ENCODE measurements around the gene CHRM5.

DNA sequence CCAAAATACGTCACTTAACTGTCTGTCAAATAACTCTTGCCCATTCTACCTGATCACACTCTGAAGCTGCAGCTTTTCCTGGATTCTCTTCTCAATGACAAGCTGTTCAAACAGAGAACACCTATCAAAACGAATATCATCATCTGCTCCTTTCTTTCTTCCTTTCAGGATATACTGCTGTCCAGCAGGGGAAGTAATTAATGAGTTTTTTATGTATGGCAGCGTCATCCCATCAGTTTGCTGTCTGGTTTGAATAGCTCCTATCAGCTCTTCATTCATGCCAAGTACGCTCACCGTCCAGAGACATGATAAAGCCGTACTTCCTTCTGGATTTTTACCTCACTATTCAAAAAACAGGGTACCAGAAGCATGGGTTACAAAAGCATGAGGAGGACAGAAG, at the start of gene CHRM5:
- TF ChIP-seq, protein P1, sequence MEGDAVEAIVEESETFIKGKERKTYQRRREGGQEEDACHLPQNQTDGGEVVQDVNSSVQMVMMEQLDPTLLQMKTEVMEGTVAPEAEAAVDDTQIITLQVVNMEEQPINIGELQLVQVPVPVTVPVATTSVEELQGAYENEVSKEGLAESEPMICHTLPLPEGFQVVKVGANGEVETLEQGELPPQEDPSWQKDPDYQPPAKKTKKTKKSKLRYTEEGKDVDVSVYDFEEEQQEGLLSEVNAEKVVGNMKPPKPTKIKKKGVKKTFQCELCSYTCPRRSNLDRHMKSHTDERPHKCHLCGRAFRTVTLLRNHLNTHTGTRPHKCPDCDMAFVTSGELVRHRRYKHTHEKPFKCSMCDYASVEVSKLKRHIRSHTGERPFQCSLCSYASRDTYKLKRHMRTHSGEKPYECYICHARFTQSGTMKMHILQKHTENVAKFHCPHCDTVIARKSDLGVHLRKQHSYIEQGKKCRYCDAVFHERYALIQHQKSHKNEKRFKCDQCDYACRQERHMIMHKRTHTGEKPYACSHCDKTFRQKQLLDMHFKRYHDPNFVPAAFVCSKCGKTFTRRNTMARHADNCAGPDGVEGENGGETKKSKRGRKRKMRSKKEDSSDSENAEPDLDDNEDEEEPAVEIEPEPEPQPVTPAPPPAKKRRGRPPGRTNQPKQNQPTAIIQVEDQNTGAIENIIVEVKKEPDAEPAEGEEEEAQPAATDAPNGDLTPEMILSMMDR (IDR thresholded peaks at IDR 0.05 in 2 of 3, conservative IDR thresholded peaks at IDR 0.05 in 1 of 3; ENCODE audit: borderline replicate concordance in 1 of 3, insufficient read depth in 1 of 3, low read depth in 2 of 3, low read length in 2 of 3) = no peak
- TF ChIP-seq, protein P2, sequence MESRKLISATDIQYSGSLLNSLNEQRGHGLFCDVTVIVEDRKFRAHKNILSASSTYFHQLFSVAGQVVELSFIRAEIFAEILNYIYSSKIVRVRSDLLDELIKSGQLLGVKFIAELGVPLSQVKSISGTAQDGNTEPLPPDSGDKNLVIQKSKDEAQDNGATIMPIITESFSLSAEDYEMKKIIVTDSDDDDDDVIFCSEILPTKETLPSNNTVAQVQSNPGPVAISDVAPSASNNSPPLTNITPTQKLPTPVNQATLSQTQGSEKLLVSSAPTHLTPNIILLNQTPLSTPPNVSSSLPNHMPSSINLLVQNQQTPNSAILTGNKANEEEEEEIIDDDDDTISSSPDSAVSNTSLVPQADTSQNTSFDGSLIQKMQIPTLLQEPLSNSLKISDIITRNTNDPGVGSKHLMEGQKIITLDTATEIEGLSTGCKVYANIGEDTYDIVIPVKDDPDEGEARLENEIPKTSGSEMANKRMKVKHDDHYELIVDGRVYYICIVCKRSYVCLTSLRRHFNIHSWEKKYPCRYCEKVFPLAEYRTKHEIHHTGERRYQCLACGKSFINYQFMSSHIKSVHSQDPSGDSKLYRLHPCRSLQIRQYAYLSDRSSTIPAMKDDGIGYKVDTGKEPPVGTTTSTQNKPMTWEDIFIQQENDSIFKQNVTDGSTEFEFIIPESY (IDR thresholded peaks at IDR 0.05; ENCODE audit: extremely low read depth, insufficient replicate concordance, low read length) = no peak
